GM18498 (cell line): Measurements from ENCODE around the gene MAP1B.

Experiments
- ATAC-seq: cut with Tn5 transposase; IDR thresholded peaks from one replicate; pipeline ENCODE4 v1.9.1; 2021; ENCODE audit warnings: mild to moderate bottlenecking, moderate library complexity; ENCODE audit not compliant: unreplicated experiment

Gene MAP1B

DNA sequence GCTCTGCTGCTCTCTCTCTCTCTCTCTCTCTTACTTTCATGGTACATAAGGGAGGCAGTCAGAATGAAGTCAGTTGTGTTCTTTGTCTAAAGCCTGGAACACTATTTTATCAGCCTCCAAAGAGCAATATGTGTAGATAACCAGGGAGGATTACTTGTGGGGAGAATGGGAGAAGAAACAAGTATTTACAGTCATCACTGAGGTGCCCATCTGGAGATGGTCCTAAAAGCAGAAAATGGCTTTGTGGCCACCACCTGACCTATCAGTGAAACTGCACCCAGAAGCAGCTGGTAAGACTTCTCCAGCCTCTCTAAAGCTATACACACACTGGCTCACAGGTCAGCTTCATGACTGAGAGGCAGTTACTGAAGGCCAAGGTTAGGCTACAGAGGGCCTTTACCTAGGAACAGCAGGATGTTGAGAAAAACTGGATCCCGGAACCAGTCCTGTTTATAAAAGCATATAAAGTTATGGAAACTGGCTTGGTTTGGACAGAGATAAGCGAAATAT, 137.6 kb downstream of the MAP1B start:
- peak; percentile 96 for ATAC-seq

DNA sequence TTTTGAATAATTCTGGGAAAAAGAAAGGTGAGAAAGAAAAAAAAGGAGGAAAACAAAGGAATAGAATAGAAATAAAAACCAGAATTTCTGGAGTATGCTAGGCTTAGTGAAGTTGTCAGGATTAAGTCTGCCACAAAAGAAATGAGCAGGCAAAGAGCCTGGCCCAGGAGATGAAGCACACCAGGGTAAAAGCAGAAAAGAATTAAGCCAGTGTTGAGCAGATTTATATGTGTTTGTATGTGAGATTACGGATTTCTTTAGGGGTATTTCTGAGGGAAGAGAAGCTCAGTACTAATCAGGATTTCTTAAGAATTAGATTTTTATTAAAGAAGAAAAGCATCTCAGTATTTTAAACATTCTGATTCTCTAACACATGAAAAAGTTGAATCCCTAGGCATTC, 138.3 kb downstream of the MAP1B start:
- ATAC-seq: no peak

DNA sequence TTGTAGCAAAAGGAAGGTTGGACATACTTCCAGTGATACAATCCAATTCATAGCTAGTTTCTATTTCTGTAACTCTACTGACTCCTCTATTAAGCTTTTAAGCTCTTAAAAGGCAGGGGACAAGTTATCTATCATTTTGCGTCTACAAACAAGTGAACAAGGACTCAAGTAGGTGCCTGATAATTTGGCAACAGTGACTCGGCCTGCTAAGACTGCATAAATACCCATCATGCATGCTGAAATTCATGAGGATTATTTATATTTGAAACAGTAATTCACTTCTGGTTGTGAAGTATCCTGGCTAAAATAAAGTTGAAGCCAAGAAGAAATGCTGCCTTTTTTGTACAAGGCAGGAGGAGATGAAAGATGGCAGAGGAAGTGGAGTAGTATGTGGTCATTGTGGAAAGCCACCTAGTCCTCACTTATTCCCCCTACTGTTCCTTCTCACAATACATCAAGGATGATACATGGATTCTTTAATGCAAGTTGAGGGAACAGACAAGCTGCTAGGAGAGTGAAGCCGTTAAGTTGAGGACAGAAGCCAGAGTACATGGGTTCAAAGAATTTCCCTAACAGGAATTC, 138.8 kb downstream of the MAP1B start:
- ATAC-seq: no peak

- no peak for ATAC-seq
These were observed 139.7 kb downstream of the MAP1B start for GRCh38 chr5:72246954-72247442.

- ATAC-seq: no peak
These were observed 141.2 kb downstream of the MAP1B start for GRCh38 chr5:72248410-72248981.

DNA sequence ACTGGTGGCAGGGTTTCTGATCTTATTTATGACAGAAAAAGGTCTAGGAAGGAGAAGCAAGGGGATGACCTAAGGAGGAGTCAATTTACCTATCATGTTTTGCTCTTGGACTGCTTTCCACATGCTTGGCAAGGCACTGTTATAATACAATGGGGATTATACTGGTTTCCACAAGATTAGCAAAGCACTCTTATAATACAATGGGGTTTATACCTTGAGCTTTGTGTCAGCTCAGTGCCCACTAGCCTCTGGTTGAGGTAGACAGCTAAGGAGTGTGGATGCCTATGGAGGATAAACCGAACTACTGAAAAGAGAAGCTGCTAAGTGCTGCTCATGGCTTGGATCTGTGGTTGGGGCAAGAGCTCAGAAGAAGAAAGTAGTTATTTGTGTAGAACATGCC, 144.1 kb downstream of the MAP1B start:
- ATAC-seq: no peak

- no peak for ATAC-seq
These were observed 144.7 kb downstream of the MAP1B start for GRCh38 chr5:72252008-72252407.

DNA sequence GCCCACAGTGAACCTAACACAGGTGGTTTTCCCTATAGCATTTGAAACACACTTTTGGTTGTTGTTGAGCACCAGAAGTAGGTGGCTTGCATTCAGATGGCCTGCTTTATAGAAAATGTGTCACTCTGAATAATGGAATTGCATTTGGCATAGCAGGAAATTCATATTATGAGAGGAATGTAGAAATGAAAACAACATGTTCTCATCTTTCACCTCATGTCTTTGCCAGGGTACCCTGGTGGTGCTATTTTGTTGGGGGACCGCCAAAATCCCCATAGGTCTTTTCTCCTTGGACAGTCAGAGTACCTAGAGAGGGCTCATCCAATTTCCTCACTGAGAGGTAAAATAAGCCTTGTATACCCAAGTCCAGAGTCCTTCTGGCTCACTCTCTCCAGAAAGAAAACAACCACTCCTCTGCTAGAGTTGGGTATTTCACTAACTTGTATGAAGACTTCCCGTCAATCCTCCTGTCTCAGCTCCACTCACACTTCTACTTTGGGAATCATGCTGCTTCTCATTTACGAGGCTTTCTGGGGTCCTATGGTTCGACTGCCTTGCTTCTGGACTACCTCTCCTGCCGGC, 145.4 kb downstream of the MAP1B start:
- no peak for ATAC-seq

DNA sequence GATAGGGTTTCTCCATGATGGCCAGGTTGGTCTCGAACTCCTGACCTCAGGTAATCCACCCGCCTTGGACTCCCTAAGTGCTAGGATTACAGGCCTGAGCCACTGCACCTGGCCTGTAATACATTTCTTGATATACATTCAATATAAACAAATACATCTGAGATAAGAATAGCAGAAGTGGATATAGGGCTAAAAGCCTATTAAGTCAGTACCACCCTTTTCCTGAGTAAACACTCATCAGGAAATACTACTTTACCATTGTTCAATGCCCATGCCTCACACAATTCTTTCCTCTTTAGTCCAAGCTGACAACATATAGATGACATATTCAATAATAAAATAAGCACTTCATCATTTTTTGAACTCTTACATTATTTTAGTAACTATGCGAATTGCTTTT, 148.0 kb downstream of the MAP1B start:
- no peak for ATAC-seq

- no peak for ATAC-seq
These were observed 148.4 kb downstream of the MAP1B start for GRCh38 chr5:72255670-72256069.

GRCh38 chr5:72256536-72256935, 149.3 kb downstream of the MAP1B start:
- no peak for ATAC-seq
